K562 (cell line): Measurements from ENCODE around the gene EEFSEC. TPM values are rescaled to one million over a fixed set of nuclear protein-coding genes. Genes with fewer than 3 reads are reported as not detected.

Experiments used
- ATAC-seq: fragments of 200-7000 bp; cut with Tn5 transposase; 3 replicates; pipeline ENCODE4 v1.9.1; 2020; ENCODE audit warnings: moderate library complexity
- BruUV-seq: library from RNA; stranded (reverse); fragments of 400-500 nt; replicated peaks from 2 replicates; lab custom pipeline; 2021; lab: Mats Ljungman, UMichigan
- CTCF ChIA-PET: fragments of 300-600 bp; formaldehyde crosslinking; extraction: SDS; loops from one replicate; lab custom pipeline; 2021; ENCODE audit warnings: low intra/inter-chr PET ratio; lab: Yijun Ruan, JAX
- POLR2A ChIA-PET: fragments of 300-600, 350-650 bp; sonication (Branson Sonifier 250); formaldehyde crosslinking; extraction: SDS; loops from one replicate; lab custom pipeline; 2021; ENCODE audit warnings: antibody characterized with exemption, inconsistent platforms; lab: Yijun Ruan, JAX
- DNase-seq, 4 experiments: peaks; one replicate each; pipeline versions ENCODE4 v3.0.0 to v3.0.0-alpha.2; 2011 to 2018; ENCODE audit warnings: low spot score in 3 of 4, mixed read lengths in 3 of 4; ENCODE audit errors: extremely low read depth in 1 of 4
- FAIRE-seq: peaks from 2 replicates; lab custom pipeline; 2011; peaks lifted over from hg19 to GRCh38; lab: Jason Lieb, UNC
- H2AFZ ChIP-seq: 2 replicates; pipeline ENCODE4 v1.6.0; 2011; ENCODE audit warnings: low read depth, low read length, control low read depth, inconsistent platforms
- H3K27ac ChIP-seq: fragments of 200-600 bp; 3 replicates; pipeline ENCODE4 v1.8.0; 2011; ENCODE audit warnings: low read depth, mild to moderate bottlenecking, control low read depth, inconsistent platforms, low read length, moderate library complexity, mixed read lengths; ENCODE audit errors: extremely low read depth
- H3K27me3 ChIP-seq, 2 experiments: fragments of 300-600 bp in 1 of 2; 2 replicates in 1 of 2; 3 replicates in 1 of 2; pipeline versions ENCODE4 v1.6.0 to v1.8.0; 2011; ENCODE audit warnings: inconsistent platforms in 2 of 2, low read length in 2 of 2, mild to moderate bottlenecking in 1 of 2, mixed read lengths in 1 of 2, moderate library complexity in 1 of 2; ENCODE audit not compliant: control insufficient read depth in 2 of 2, insufficient read depth in 2 of 2
- H3K36me3 ChIP-seq: fragments of 300-600 bp; 3 replicates; pipeline ENCODE4 v1.8.0; 2011; ENCODE audit warnings: mild to moderate bottlenecking, low read length, inconsistent platforms; ENCODE audit not compliant: control insufficient read depth, insufficient read depth
- H3K4me1 ChIP-seq, 2 experiments: fragments of 200-600 bp in 1 of 2; replicated peaks in 1 of 2; 2 replicates in 1 of 2; 3 replicates in 1 of 2; pipeline versions ENCODE4 v1.5.1 to v1.8.0; 2011; ENCODE audit warnings: inconsistent platforms in 2 of 2, low read length in 2 of 2, mild to moderate bottlenecking in 1 of 2, mixed read lengths in 1 of 2, moderate library complexity in 1 of 2; ENCODE audit not compliant: control insufficient read depth in 2 of 2, insufficient read depth in 2 of 2
- H3K4me2 ChIP-seq: 2 replicates; pipeline ENCODE4 v1.6.1; 2011; ENCODE audit warnings: low read length, control low read depth, inconsistent platforms, mixed read lengths; ENCODE audit not compliant: insufficient read depth
- H3K4me3 ChIP-seq: fragments of 200-600 bp; sonication (generic), shearing (Covaris generic); 2 replicates; pipeline ENCODE4 v1.5.1; 2016; ENCODE audit warnings: control low read depth, inconsistent platforms
- H3K79me2 ChIP-seq: fragments of 200-600 bp; 3 replicates; pipeline ENCODE4 v1.8.0; 2011; ENCODE audit warnings: low read length, inconsistent platforms; ENCODE audit not compliant: control insufficient read depth, insufficient read depth
- H3K9ac ChIP-seq, 2 experiments: 2 replicates each; pipeline versions ENCODE4 v1.6.0 to v1.6.1; 2011; ENCODE audit warnings: low read depth in 2 of 2, low read length in 2 of 2, control low read depth in 1 of 2, inconsistent platforms in 1 of 2, mild to moderate bottlenecking in 1 of 2, mixed read lengths in 1 of 2; ENCODE audit not compliant: insufficient read depth in 1 of 2
- H3K9me1 ChIP-seq: one replicate; pipeline ENCODE4 v1.6.0; 2011; ENCODE audit warnings: inconsistent platforms, mild to moderate bottlenecking, low read length, moderate library complexity; ENCODE audit not compliant: control insufficient read depth, insufficient read depth
- H3K9me3 ChIP-seq: replicated peaks from 2 replicates; pipeline ENCODE4 v1.5.1; 2011; ENCODE audit warnings: low read depth, low read length, inconsistent platforms; ENCODE audit not compliant: control insufficient read depth, insufficient read depth
- H4K20me1 ChIP-seq: replicated peaks from 2 replicates; pipeline ENCODE4 v1.6.1; 2011; ENCODE audit warnings: low read length, inconsistent platforms, mixed read lengths; ENCODE audit not compliant: control insufficient read depth, insufficient read depth
- CBFA2T3 ChIP-seq: fragments of 450-650 bp; IDR thresholded peaks from 2 replicates; pipeline ENCODE4 v1.6.1; 2017
- HMG20A ChIP-seq: fragments of 450-650 bp; formaldehyde crosslinking; conservative IDR thresholded peaks from 2 replicates; pipeline ENCODE4 v1.4.0; 2020; ENCODE audit warnings: mild to moderate bottlenecking, mixed read lengths
- MED1 ChIP-seq: sonication (generic); formaldehyde crosslinking; IDR thresholded peaks from 2 replicates; pipeline ENCODE4 v1.8.1; 2023; ENCODE audit warnings: missing genetic modification reagents, borderline replicate concordance
- MEIS2 ChIP-seq: fragments of 450-650 bp; IDR thresholded peaks from 2 replicates; pipeline ENCODE4 v1.6.1; 2014; ENCODE audit warnings: mild to moderate bottlenecking; ENCODE audit not compliant: partially characterized antibody
- PHTF2 ChIP-seq: fragments of 250-450 bp; sonication (Bioruptor Pico); IDR thresholded peaks from 2 replicates; pipeline ENCODE4 v1.5.0; 2021; ENCODE audit warnings: mild to moderate bottlenecking
- PTBP1 ChIP-seq: fragments of 200-400 bp; formaldehyde crosslinking; IDR thresholded peaks from 2 replicates; pipeline ENCODE4 v1.6.1; 2017; ENCODE audit warnings: low read depth, low read length
- SLC30A9 ChIP-seq: fragments of 250-450 bp; sonication (Bioruptor Pico); IDR thresholded peaks from 2 replicates; pipeline ENCODE4 v1.8.0; 2022; ENCODE audit warnings: mild to moderate bottlenecking, moderate library complexity
- ZNF121 ChIP-seq: sonication (generic); formaldehyde crosslinking; conservative IDR thresholded peaks from 2 replicates; pipeline ENCODE4 v1.8.0; 2022; ENCODE audit warnings: missing genetic modification reagents
- ZNF830 ChIP-seq: fragments of 250-450 bp; sonication (Bioruptor Pico); IDR thresholded peaks from 2 replicates; pipeline ENCODE4 v1.5.0; 2021; ENCODE audit warnings: mild to moderate bottlenecking
- WGBS: fragments of 100-300 bp; shearing (Covaris generic); methylation state at CpG from one replicate; pipeline ENCODE4 v1.1.6; 2016; ENCODE audit warnings: low coverage, mixed read lengths; ENCODE audit not compliant: insufficient coverage; ENCODE audit errors: missing lambda C conversion rate; 5-methylcytosine and 5-hydroxymethylcytosine counted together
- in situ Hi-C: fragments of 300-500 bp; cut with MboI; formaldehyde crosslinking; loops from 4 replicates; pipeline ENCODE4 v1.15.0; 2018; ENCODE audit warnings: inconsistent platforms, mixed read lengths
- intact Hi-C: fragments of 100-400 bp; cut with micrococcal nuclease; formaldehyde crosslinking; loops from 2 replicates; pipeline ENCODE4 v1.14.2; 2022
- polyA plus RNA-seq, 8 experiments: library from polyadenylated mRNA; depleted of rRNA in 4 of 8; stranded (reverse) in 5 of 8; unstranded in 3 of 8; fragments of >200 nt; fragmentation: Nextera tagmentation in 2 of 8; fragmentation: Illumina TruSeq in 1 of 8; extraction: Ambion mirVana in 2 of 8; extraction: Trizol in 1 of 8; gene quantifications; 2 replicates each; pipeline versions ENCODE4 v1.2.1 to v1.2.3, GENCODE V29; 2011 to 2014; ENCODE audit warnings: inconsistent platforms in 1 of 8, missing spikeins in 1 of 8
- total RNA-seq, 7 experiments: library from RNA; depleted of rRNA in 6 of 7; stranded (reverse); fragments of >200 nt in 6 of 7; fragmentation: Illumina TruSeq in 2 of 7; extraction: Trizol in 2 of 7; gene quantifications; 2 replicates each; pipeline versions ENCODE4 v1.2.1 to v1.2.3, GENCODE V29; 2011 to 2021; ENCODE audit warnings: low replicate concordance in 1 of 7
- TF ChIP-seq, protein P1 (sequence below), 2 experiments: IDR thresholded peaks in 1 of 2; conservative IDR thresholded peaks in 1 of 2; 2 replicates each; pipeline ENCODE4 v1.6.1; 2016; ENCODE audit warnings: low read depth in 2 of 2, mild to moderate bottlenecking in 1 of 2, missing compliant biosample characterization in 1 of 2, missing genetic modification characterization in 1 of 2, moderate library complexity in 1 of 2
- TF ChIP-seq, protein P2 (sequence below): fragments of 450-650 bp; IDR thresholded peaks from 2 replicates; pipeline ENCODE4 v1.6.1; 2016
- TF ChIP-seq, protein P3 (sequence below): fragments of 200-800 bp; sonication (Bioruptor generic); IDR thresholded peaks from 2 replicates; pipeline ENCODE4 v1.6.1; 2017; ENCODE audit warnings: missing genetic modification characterization, missing compliant biosample characterization

EEFSEC gene
- total and polyA plus RNA-seq, 9 of the 15 experiments (the other 6 are each of a cell fraction or from before 2014, with no cell fraction given), result 0.35 to 11.8 (median 7.7) TPM

DNA sequence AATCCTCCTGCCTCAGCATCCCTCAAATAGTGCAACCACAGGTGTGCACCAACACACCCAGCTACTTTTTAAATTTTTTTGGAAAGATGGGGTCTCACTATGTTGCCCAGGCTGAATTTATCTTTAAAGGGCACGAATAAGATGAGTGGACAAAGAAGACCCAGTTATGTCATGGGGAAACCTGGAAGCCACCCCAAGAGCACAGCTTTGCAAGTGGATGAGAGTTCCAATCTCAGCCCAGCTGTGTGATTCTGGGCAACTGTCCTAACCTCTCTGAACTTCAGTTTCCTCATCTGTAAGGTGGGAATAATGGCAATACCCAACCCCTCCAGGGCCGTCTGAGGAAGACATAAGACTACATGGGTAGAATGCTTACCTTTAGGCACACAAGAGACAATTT lies 281.2 kb downstream of the EEFSEC start (continued):
- TF ChIP-seq PTBP1 (0 out of 2 replicates have a peak, but pooled peaks have one; percentile 70), MED1 (CRISPR knock-in tag) (no peak), SLC30A9 (no peak)

DNA sequence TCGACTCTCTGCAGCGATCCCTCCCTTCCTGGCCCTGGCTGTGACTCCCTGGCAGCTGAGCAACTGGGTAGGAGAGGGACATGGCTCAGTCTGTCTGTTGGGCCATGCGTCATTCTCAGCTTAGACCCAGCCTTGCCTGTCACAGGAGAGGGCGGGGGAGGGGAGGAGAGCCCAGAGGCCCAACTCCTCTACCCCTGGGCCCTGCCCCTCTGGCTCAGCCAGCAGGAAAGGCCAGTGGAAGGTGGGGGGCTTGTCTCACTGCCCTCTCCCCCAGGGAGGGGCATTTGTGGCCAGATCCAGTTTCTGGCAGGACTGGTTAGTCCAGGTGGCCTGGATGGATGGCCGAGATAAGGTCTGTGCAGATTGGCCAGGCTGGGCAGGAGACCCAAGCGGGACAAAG lies 281.8 kb downstream of the EEFSEC start:
- Histone ChIP-seq H3K27me3 (peaks cover 1 to 2% of the 10 kb centered on the region in 2 experiments; a peak in 1 of 5 replicates), H3K9me1 (no peaks in the 10 kb centered on the region), H3K4me1 (peaks cover 4 to 39% of the 10 kb centered on the region in 2 experiments; a peak in 3 of 5 replicates), H3K4me3 (no peak overlapping the region), H3K9ac (0 out of 4 replicates have a peak overlapping the region, but pooled peaks of 1 of the 2 experiments have one; percentile 67), H3K36me3 (no peaks in the 10 kb centered on the region), H4K20me1 (no peaks in the 10 kb centered on the region), H3K4me2 (no peak overlapping the region), H3K9me3 (no peaks in the 10 kb centered on the region), H2AFZ (no peak overlapping the region), H3K27ac (no peak overlapping the region), H3K79me2 (no peaks in the 10 kb centered on the region)
- CTCF ChIA-PET, result no interaction called here
- DNase-seq (peak in 1 of 4 experiments; percentile 22), ATAC-seq (peak; percentile 35), FAIRE-seq (no peak)
- BruUV-seq, result no TSS peak
- peak; percentile 18 for TF ChIP-seq MEIS2
- TF ChIP-seq, protein P1, sequence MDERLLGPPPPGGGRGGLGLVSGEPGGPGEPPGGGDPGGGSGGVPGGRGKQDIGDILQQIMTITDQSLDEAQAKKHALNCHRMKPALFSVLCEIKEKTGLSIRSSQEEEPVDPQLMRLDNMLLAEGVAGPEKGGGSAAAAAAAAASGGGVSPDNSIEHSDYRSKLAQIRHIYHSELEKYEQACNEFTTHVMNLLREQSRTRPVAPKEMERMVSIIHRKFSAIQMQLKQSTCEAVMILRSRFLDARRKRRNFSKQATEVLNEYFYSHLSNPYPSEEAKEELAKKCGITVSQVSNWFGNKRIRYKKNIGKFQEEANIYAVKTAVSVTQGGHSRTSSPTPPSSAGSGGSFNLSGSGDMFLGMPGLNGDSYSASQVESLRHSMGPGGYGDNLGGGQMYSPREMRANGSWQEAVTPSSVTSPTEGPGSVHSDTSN (CRISPR knock-in tag; IDR thresholded peaks at IDR 0.05; ENCODE audit: low read depth), result no peak
- TF ChIP-seq, protein P1 (tag; conservative IDR thresholded peaks at IDR 0.05; ENCODE audit: low read depth), result 0 out of 2 replicates have a peak, but pooled peaks have one; percentile 23
- no peak for TF ChIP-seq ZNF830 (CRISPR knock-in tag)
- TF ChIP-seq CBFA2T3, result peak; percentile 25; the same call in 1 of the 2 replicates
- TF ChIP-seq, protein P2, sequence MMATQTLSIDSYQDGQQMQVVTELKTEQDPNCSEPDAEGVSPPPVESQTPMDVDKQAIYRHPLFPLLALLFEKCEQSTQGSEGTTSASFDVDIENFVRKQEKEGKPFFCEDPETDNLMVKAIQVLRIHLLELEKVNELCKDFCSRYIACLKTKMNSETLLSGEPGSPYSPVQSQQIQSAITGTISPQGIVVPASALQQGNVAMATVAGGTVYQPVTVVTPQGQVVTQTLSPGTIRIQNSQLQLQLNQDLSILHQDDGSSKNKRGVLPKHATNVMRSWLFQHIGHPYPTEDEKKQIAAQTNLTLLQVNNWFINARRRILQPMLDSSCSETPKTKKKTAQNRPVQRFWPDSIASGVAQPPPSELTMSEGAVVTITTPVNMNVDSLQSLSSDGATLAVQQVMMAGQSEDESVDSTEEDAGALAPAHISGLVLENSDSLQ, result 0 out of 2 replicates have a peak, but pooled peaks have one; percentile 34
- TF ChIP-seq PHTF2 (CRISPR knock-in tag), result no peak
- TF ChIP-seq, protein P3, sequence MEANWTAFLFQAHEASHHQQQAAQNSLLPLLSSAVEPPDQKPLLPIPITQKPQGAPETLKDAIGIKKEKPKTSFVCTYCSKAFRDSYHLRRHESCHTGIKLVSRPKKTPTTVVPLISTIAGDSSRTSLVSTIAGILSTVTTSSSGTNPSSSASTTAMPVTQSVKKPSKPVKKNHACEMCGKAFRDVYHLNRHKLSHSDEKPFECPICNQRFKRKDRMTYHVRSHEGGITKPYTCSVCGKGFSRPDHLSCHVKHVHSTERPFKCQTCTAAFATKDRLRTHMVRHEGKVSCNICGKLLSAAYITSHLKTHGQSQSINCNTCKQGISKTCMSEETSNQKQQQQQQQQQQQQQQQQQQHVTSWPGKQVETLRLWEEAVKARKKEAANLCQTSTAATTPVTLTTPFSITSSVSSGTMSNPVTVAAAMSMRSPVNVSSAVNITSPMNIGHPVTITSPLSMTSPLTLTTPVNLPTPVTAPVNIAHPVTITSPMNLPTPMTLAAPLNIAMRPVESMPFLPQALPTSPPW (CRISPR knock-in tag), result 0 out of 2 replicates have a peak, but pooled peaks have one; percentile 18
- TF ChIP-seq ZNF121 (CRISPR knock-in tag), result no peak
- no peak for TF ChIP-seq HMG20A (CRISPR knock-in tag)
- POLR2A ChIA-PET, result interaction anchor here (0.7 kb wide), 1 partner anchor 217 kb away, joined by 4 read pairs; no protein-coding TSS in a partner anchor
- in situ Hi-C loops, result no loop called here
- intact Hi-C loops, result loop anchor here (5.0 to 10.0 kb wide), 3 partner anchors 150 to 260 kb away; no protein-coding TSS in a partner anchor
- WGBS, result no CpG with 5 or more reads among the region's 6 CpGs
